DOHH2 (cell line): ENCODE results near the gene SNCB.

Experiments used
- EZH2phosphoT487 ChIP-seq: fragments of 200-600 bp; sonication (generic); IDR thresholded peaks from 2 replicates; pipeline ENCODE4 v1.6.1; 2017; ENCODE audit warnings: borderline replicate concordance, mild to moderate bottlenecking, antibody characterized with exemption, low read length, moderate library complexity, mixed read lengths
- TF ChIP-seq, protein P1 (sequence below): fragments of 200-600 bp; sonication (generic); IDR thresholded peaks from one replicate; pipeline ENCODE4 v1.5.1; 2014; ENCODE audit warnings: antibody characterized with exemption, mild to moderate bottlenecking, low read depth, low read length; ENCODE audit not compliant: poor library complexity, severe bottlenecking

GRCh38 chr5:176676361-176676824 lies 46.1 kb upstream of the SNCB start:
- TF ChIP-seq, protein P1, sequence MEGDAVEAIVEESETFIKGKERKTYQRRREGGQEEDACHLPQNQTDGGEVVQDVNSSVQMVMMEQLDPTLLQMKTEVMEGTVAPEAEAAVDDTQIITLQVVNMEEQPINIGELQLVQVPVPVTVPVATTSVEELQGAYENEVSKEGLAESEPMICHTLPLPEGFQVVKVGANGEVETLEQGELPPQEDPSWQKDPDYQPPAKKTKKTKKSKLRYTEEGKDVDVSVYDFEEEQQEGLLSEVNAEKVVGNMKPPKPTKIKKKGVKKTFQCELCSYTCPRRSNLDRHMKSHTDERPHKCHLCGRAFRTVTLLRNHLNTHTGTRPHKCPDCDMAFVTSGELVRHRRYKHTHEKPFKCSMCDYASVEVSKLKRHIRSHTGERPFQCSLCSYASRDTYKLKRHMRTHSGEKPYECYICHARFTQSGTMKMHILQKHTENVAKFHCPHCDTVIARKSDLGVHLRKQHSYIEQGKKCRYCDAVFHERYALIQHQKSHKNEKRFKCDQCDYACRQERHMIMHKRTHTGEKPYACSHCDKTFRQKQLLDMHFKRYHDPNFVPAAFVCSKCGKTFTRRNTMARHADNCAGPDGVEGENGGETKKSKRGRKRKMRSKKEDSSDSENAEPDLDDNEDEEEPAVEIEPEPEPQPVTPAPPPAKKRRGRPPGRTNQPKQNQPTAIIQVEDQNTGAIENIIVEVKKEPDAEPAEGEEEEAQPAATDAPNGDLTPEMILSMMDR, result no peak
- no peak for TF ChIP-seq EZH2phosphoT487
